NB4 (cell line): Measurements from ENCODE around the gene COG6.

Experiments
- DNase-seq: peaks from one replicate; pipeline ENCODE4 v3.0.0; 2010; ENCODE audit warnings: low read depth
- H3K4me3 ChIP-seq: one replicate; pipeline ENCODE4 v1.5.1; 2011; ENCODE audit warnings: mild to moderate bottlenecking, low read depth, low read length, moderate library complexity
- CTCF ChIP-seq: IDR thresholded peaks from one replicate; pipeline ENCODE4 v1.5.1; 2012; ENCODE audit warnings: low read depth, low read length
- MAX ChIP-seq: IDR thresholded peaks from 2 replicates; pipeline ENCODE4 v1.6.1; 2011; ENCODE audit warnings: low read depth, low read length
- MYC ChIP-seq: IDR thresholded peaks from 2 replicates; pipeline ENCODE4 v1.6.1; 2011; ENCODE audit warnings: low read depth, low read length
- POLR2A ChIP-seq: IDR thresholded peaks from 2 replicates; pipeline ENCODE4 v1.6.1; 2011; ENCODE audit warnings: mild to moderate bottlenecking; ENCODE audit not compliant: insufficient read length; ENCODE audit errors: extremely low read depth

The COG6 gene

DNA sequence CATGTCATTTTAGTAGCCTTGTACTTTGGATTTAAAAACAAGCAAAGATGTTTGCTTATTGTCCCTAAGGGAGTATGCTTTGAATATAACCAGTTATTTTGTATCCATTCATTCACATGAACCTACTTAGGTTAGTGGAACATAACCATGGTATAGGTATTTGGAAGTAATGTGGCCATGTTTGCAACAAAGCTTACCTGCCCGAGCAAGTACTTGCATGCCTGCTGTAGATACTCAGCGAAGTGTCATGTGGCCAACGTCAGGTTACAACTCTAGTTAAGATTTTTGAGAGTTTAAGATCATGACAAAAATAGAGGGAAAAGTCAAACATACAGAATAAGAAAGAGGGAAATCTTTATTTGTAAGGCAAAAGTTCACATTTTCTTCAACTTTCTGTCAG lies 57.2 kb downstream of the COG6 start:
- H3K4me3 ChIP-seq = no peak overlapping the region
- no peak for DNase-seq
- no peak for TF ChIP-seq MYC
- TF ChIP-seq POLR2A = no peak
- TF ChIP-seq CTCF = no peak
- no peak for TF ChIP-seq MAX

- TF ChIP-seq POLR2A = no peak
- no peak for TF ChIP-seq MYC
- no peak for TF ChIP-seq MAX
- no peak for TF ChIP-seq CTCF
- DNase-seq = no peak
These were observed 73.7 kb downstream of the COG6 start for GRCh38 chr13:39729156-39729555.

GRCh38 chr13:39734952-39735351 lies 79.5 kb downstream of the COG6 start:
- no peak for TF ChIP-seq POLR2A
- no peak for TF ChIP-seq MAX
- TF ChIP-seq CTCF = no peak
- no peak for TF ChIP-seq MYC
- DNase-seq = no peak
- H3K4me3 ChIP-seq = no peak overlapping the region

More at GRCh38 chr13:39729156-39729555, 73.7 kb downstream of the COG6 start:
- no peak overlapping the region for H3K4me3 ChIP-seq

GRCh38 chr13:39737047-39737446 lies 81.6 kb downstream of the COG6 start:
- H3K4me3 ChIP-seq = no peak overlapping the region
- no peak for TF ChIP-seq CTCF
- no peak for TF ChIP-seq MYC
- no peak for TF ChIP-seq MAX
- no peak for TF ChIP-seq POLR2A
- DNase-seq = no peak

GRCh38 chr13:39740761-39741160 lies 85.3 kb downstream of the COG6 start:
- TF ChIP-seq CTCF (no peak), MYC (no peak), MAX (no peak), POLR2A (no peak)
- H3K4me3 ChIP-seq = no peak overlapping the region
- DNase-seq = no peak

DNA sequence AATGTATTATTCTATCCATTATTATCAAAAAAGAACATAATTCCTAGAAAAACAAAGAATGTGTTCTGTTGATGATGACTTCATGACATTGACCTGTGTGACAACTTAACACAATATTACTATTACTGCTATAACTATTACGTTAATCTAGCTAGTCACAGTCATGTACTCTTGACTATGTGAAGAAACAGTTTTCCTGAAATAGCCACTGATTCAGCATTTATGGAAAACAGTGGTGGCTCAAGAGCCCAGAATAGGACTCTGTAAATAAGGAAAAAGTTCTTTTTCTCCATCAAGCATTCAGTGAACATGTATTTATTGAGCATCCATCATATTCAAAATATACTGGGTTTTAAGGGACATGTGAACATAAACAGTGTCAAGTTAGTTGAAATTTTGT lies 93.5 kb downstream of the COG6 start:
- H3K4me3 ChIP-seq = no peak overlapping the region
- no peak for DNase-seq
- TF ChIP-seq MAX (no peak), POLR2A (no peak), CTCF (no peak), MYC (no peak)
